SK-N-SH (cell line): ENCODE data around the gene MFAP4. TPM values are rescaled to one million over a fixed set of nuclear protein-coding genes. Genes with fewer than 3 reads are reported as not detected.
A peak's percentile ranks its signal among the peaks of the same experiment; 100 is the strongest.

Experiments used
- CHD2 ChIP-seq: fragments of 150-350 bp; IDR thresholded peaks from 2 replicates; pipeline ENCODE4 v1.6.1; 2018; ENCODE audit warnings: low read length; ENCODE audit not compliant: partially characterized antibody
- EP300 ChIP-seq, 2 experiments: IDR thresholded peaks; 2 replicates each; pipeline versions ENCODE4 v1.4.0 to v1.6.1; 2012; ENCODE audit warnings: borderline replicate concordance in 1 of 2, low read depth in 1 of 2, low read length in 1 of 2
- FOXM1 ChIP-seq: IDR thresholded peaks from 2 replicates; pipeline ENCODE4 v1.4.0; 2012; ENCODE audit warnings: low read depth, mild to moderate bottlenecking
- GABPA ChIP-seq: IDR thresholded peaks from 2 replicates; pipeline ENCODE4 v1.4.0; 2012; ENCODE audit warnings: low read depth, mild to moderate bottlenecking
- GATA2 ChIP-seq: sonication (generic); formaldehyde crosslinking; IDR thresholded peaks from 2 replicates; pipeline ENCODE4 v1.5.0; 2020; ENCODE audit warnings: mild to moderate bottlenecking, missing genetic modification reagents
- JUND ChIP-seq: IDR thresholded peaks from 2 replicates; pipeline ENCODE4 v1.4.0; 2012
- MEF2A ChIP-seq: IDR thresholded peaks from 2 replicates; pipeline ENCODE4 v1.4.0; 2012; ENCODE audit warnings: low read depth, borderline replicate concordance
- MXI1 ChIP-seq: IDR thresholded peaks from 2 replicates; pipeline ENCODE4 v1.6.1; 2012; ENCODE audit warnings: mild to moderate bottlenecking, low read depth, low read length, improper control_type of control experiment
- NFIC ChIP-seq: IDR thresholded peaks from 2 replicates; pipeline ENCODE4 v1.4.0; 2012; ENCODE audit warnings: borderline replicate concordance
- NRF1 ChIP-seq: IDR thresholded peaks from 2 replicates; pipeline ENCODE4 v1.6.1; 2012; ENCODE audit warnings: low read depth, mild to moderate bottlenecking, low read length
- POLR2AphosphoS5 ChIP-seq: IDR thresholded peaks from 2 replicates; pipeline ENCODE4 v1.6.1; 2012; ENCODE audit warnings: low read depth, low read length
- RAD21 ChIP-seq: IDR thresholded peaks from 2 replicates; pipeline ENCODE4 v1.6.1; 2012; ENCODE audit warnings: mild to moderate bottlenecking, low read length
- RCOR1 ChIP-seq: fragments of 150-350 bp; IDR thresholded peaks from 2 replicates; pipeline ENCODE4 v1.6.1; 2017; ENCODE audit warnings: antibody characterized with exemption, low read length
- SIN3A ChIP-seq: IDR thresholded peaks from 2 replicates; pipeline ENCODE4 v1.6.1; 2012; ENCODE audit warnings: low read depth, mild to moderate bottlenecking, low read length, moderate library complexity, borderline replicate concordance
- SMC3 ChIP-seq: IDR thresholded peaks from 2 replicates; pipeline ENCODE4 v1.6.1; 2012; ENCODE audit warnings: low read depth, low read length, improper control_type of control experiment
- TEAD4 ChIP-seq: IDR thresholded peaks from 2 replicates; pipeline ENCODE4 v1.4.0; 2012; ENCODE audit warnings: mild to moderate bottlenecking, borderline replicate concordance; ENCODE audit not compliant: insufficient read depth
- polyA plus RNA-seq, 3 experiments: library from polyadenylated mRNA; depleted of rRNA; stranded (reverse); fragments of >200 nt; gene quantifications; 2 replicates each; pipeline ENCODE4 v1.2.3, GENCODE V29; 2012
- TF ChIP-seq, protein P1 (sequence below): fragments of 200-600 bp; sonication (generic); IDR thresholded peaks from 2 replicates; pipeline ENCODE4 v1.6.1; 2017; ENCODE audit warnings: antibody characterized with exemption, mild to moderate bottlenecking, moderate library complexity
- TF ChIP-seq, protein P2 (sequence below): fragments of 150-350 bp; IDR thresholded peaks from 2 replicates; pipeline ENCODE4 v1.6.1; 2017; ENCODE audit warnings: antibody characterized with exemption, low read length, low read depth, borderline replicate concordance
- TF ChIP-seq, protein P3 (sequence below): IDR thresholded peaks from 2 replicates; pipeline ENCODE4 v1.4.0; 2012; ENCODE audit warnings: low read depth, borderline replicate concordance
- TF ChIP-seq, protein P4 (sequence below): IDR thresholded peaks from 2 replicates; pipeline ENCODE4 v1.4.0; 2012; ENCODE audit warnings: low read depth
- TF ChIP-seq, protein P5 (sequence below): IDR thresholded peaks from 2 replicates; pipeline ENCODE4 v1.6.1; 2012; ENCODE audit warnings: mild to moderate bottlenecking, low read depth, low read length, moderate library complexity

MFAP4 gene
- polyA plus RNA-seq, 1 of the 3 experiments (the other 2 are of a cell fraction): 120 TPM

DNA sequence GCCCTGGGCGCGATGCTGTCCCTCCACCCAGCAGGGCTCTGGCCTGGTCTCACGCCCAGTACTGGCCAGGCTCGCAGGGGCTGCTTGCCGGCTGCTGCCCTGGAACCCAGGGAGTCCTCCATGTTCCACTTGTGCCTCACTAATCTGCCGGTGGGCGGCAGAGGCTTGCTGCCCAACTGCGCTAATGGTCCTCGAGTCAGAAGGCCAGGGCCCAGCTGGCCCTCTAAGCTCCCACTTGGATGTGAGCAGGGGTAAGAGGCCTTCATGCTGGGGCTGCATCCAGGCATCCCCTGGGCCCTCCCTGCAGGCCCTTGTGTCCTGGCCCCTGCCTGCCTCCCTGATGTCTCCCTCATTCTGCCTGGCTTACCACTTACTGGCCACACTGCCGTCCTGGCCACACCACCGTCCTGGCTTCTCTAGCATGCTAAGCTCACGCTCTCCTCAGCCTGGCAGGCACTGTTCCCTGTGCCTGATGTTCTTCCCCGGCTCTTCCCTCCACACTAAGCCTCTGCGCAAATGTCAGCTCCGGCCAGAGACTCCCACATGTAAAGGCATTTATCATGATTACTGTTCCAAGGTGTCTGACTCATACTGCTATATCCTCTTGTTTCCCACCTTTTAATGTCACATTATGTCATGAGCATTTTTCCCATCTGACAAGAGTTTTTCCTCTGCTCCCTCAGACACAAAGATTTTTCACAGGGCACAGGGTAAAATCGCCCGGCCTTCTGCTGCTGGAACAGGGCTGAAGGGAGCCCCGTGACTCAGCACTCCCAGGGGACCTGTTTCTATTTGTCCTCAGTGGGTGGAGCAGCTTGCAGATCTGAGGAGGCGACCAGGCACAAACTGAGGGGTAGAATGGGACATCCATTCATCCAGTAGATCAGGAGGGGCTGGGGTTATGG is 40.4 kb downstream of the MFAP4 start (continued):
- TF ChIP-seq POLR2AphosphoS5 (peak; percentile 81), JUND (peak; percentile 88), RCOR1 (no peak), NRF1 (peak; percentile 36), CHD2 (no peak), MEF2A (no peak), EP300 (IDR thresholded peaks at IDR 0.05; ENCODE audit: borderline replicate concordance in 1 of 2, low read depth in 1 of 2, low read length in 1 of 2) (peak; percentile 8 to 43; a peak in 1 of 4 replicates), SMC3 (no peak), NFIC (peak; percentile 69; the same call in 1 of the 2 replicates), GATA2 (CRISPR knock-in tag) (no peak), MXI1 (no peak), FOXM1 (no peak), GABPA (no peak), TEAD4 (no peak), RAD21 (no peak; the same call in 1 of the 2 replicates), SIN3A (peak; percentile 82; the same call in 1 of the 2 replicates)
- TF ChIP-seq, protein P1, sequence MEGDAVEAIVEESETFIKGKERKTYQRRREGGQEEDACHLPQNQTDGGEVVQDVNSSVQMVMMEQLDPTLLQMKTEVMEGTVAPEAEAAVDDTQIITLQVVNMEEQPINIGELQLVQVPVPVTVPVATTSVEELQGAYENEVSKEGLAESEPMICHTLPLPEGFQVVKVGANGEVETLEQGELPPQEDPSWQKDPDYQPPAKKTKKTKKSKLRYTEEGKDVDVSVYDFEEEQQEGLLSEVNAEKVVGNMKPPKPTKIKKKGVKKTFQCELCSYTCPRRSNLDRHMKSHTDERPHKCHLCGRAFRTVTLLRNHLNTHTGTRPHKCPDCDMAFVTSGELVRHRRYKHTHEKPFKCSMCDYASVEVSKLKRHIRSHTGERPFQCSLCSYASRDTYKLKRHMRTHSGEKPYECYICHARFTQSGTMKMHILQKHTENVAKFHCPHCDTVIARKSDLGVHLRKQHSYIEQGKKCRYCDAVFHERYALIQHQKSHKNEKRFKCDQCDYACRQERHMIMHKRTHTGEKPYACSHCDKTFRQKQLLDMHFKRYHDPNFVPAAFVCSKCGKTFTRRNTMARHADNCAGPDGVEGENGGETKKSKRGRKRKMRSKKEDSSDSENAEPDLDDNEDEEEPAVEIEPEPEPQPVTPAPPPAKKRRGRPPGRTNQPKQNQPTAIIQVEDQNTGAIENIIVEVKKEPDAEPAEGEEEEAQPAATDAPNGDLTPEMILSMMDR: no peak
- TF ChIP-seq, protein P2, sequence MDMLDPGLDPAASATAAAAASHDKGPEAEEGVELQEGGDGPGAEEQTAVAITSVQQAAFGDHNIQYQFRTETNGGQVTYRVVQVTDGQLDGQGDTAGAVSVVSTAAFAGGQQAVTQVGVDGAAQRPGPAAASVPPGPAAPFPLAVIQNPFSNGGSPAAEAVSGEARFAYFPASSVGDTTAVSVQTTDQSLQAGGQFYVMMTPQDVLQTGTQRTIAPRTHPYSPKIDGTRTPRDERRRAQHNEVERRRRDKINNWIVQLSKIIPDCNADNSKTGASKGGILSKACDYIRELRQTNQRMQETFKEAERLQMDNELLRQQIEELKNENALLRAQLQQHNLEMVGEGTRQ: no peak
- TF ChIP-seq, protein P3, sequence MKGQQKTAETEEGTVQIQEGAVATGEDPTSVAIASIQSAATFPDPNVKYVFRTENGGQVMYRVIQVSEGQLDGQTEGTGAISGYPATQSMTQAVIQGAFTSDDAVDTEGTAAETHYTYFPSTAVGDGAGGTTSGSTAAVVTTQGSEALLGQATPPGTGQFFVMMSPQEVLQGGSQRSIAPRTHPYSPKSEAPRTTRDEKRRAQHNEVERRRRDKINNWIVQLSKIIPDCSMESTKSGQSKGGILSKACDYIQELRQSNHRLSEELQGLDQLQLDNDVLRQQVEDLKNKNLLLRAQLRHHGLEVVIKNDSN: no peak
- TF ChIP-seq, protein P4, sequence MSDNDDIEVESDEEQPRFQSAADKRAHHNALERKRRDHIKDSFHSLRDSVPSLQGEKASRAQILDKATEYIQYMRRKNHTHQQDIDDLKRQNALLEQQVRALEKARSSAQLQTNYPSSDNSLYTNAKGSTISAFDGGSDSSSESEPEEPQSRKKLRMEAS: peak; percentile 80
- TF ChIP-seq, protein P5, sequence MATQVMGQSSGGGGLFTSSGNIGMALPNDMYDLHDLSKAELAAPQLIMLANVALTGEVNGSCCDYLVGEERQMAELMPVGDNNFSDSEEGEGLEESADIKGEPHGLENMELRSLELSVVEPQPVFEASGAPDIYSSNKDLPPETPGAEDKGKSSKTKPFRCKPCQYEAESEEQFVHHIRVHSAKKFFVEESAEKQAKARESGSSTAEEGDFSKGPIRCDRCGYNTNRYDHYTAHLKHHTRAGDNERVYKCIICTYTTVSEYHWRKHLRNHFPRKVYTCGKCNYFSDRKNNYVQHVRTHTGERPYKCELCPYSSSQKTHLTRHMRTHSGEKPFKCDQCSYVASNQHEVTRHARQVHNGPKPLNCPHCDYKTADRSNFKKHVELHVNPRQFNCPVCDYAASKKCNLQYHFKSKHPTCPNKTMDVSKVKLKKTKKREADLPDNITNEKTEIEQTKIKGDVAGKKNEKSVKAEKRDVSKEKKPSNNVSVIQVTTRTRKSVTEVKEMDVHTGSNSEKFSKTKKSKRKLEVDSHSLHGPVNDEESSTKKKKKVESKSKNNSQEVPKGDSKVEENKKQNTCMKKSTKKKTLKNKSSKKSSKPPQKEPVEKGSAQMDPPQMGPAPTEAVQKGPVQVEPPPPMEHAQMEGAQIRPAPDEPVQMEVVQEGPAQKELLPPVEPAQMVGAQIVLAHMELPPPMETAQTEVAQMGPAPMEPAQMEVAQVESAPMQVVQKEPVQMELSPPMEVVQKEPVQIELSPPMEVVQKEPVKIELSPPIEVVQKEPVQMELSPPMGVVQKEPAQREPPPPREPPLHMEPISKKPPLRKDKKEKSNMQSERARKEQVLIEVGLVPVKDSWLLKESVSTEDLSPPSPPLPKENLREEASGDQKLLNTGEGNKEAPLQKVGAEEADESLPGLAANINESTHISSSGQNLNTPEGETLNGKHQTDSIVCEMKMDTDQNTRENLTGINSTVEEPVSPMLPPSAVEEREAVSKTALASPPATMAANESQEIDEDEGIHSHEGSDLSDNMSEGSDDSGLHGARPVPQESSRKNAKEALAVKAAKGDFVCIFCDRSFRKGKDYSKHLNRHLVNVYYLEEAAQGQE: no peak
